Measurements from ENCODE around the gene SLCO4C1. TPM values are rescaled to one million over a fixed set of nuclear protein-coding genes. Genes with fewer than 3 reads are reported as not detected.

Gene SLCO4C1
- total RNA-seq, 4 donors from 2014 or later = 1.1 to 2.4 (median 1.4) TPM

DNA sequence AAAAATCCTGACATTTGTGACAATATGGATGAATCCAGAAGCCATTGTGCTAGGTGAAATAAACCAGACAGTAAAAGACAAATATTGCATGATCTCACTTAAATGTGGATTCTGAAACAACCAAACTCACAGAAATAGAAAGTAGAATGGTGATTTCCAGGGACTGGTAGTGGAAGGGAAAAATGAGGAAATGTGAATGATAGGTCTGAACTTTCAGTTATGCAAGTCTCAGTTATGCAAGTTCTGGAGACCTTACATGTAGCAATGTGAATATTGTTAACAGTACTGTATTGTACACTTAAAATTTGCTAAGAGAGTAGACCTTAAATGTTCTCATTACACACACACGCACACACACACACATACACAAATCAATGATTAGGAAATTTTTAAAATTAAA lies 84.9 kb downstream of the SLCO4C1 start:
- H3K9me3 ChIP-seq = no peaks in the 10 kb centered on the region
- no peaks in the 10 kb centered on the region for H3K27me3 ChIP-seq
- no peak for DNase-seq (ENCODE audit: low spot score in 2 of 2)
- H3K36me3 ChIP-seq = no peaks in the 10 kb centered on the region
- H3K4me3 ChIP-seq = no peak overlapping the region
- 85% methylated on average over 1 of the region's 1 CpG for WGBS
- H3K27ac ChIP-seq = no peak overlapping the region
- no peaks in the 10 kb centered on the region for H3K4me1 ChIP-seq
- TF ChIP-seq POLR2AphosphoS5 (IDR thresholded peaks at IDR 0.05) = no peak
- TF ChIP-seq POLR2A (IDR thresholded peaks at IDR 0.05) = no peak
- TF ChIP-seq, protein P1, sequence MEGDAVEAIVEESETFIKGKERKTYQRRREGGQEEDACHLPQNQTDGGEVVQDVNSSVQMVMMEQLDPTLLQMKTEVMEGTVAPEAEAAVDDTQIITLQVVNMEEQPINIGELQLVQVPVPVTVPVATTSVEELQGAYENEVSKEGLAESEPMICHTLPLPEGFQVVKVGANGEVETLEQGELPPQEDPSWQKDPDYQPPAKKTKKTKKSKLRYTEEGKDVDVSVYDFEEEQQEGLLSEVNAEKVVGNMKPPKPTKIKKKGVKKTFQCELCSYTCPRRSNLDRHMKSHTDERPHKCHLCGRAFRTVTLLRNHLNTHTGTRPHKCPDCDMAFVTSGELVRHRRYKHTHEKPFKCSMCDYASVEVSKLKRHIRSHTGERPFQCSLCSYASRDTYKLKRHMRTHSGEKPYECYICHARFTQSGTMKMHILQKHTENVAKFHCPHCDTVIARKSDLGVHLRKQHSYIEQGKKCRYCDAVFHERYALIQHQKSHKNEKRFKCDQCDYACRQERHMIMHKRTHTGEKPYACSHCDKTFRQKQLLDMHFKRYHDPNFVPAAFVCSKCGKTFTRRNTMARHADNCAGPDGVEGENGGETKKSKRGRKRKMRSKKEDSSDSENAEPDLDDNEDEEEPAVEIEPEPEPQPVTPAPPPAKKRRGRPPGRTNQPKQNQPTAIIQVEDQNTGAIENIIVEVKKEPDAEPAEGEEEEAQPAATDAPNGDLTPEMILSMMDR (IDR thresholded peaks at IDR 0.05) = no peak
- no peak for TF ChIP-seq EP300 (IDR thresholded peaks at IDR 0.05)

DNA sequence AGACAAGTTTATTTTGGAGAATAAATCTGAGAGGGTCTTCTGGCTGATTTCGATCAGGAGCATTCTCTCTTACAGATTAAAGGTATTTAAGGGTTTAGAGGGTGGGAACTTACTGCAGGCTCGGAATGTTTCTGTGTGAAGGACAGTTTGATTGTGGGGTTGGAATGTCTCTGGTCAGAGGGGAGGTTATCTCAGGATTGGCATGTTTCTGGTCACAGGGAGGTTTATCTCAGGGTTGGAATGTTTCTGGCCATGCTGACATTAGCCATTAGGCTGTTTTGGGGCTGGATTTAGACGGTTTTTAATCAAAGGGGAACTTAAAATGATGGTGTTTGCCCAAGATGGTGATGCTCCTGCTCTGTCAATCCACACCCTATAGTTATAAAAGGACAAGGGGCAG lies 95.2 kb downstream of the SLCO4C1 start:
- H3K4me1 ChIP-seq = no peaks in the 10 kb centered on the region
- no peak overlapping the region for H3K27ac ChIP-seq
- no peaks in the 10 kb centered on the region for H3K36me3 ChIP-seq
- H3K9me3 ChIP-seq = peaks cover 5% of the 10 kb centered on the region
- TF ChIP-seq EP300 (IDR thresholded peaks at IDR 0.05) (no peak), POLR2AphosphoS5 (IDR thresholded peaks at IDR 0.05) (no peak)
- TF ChIP-seq, protein P1 (IDR thresholded peaks at IDR 0.05) = no peak
- DNase-seq (ENCODE audit: low spot score in 2 of 2) = no peak
- H3K4me3 ChIP-seq = no peak overlapping the region
- WGBS = 65% methylated on average over 3 of the region's 3 CpGs
- no peaks in the 10 kb centered on the region for H3K27me3 ChIP-seq

DNA sequence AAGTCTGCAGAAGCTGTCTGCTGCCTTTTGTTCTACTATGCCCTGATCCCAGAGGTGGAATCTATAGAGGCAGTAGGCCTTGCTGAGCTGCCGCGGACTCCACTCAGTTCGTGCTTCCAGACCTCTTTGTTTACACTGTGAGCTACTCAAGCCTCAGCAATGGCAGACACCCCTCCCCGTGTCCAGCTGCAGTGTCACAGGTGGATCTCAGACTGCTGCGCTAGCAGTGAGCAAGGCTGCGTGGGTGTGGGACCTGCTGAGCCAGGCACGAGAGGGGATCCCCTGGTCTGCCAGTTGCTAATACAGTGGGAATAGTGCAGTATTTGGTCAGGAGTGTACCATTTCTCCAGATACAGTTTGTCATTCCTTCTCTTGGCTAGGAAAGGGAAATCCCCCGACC lies 99.6 kb downstream of the SLCO4C1 start:
- 90% methylated on average over 8 of the region's 8 CpGs for WGBS
- no peak for DNase-seq (ENCODE audit: low spot score in 2 of 2)
- H3K4me1 ChIP-seq = no peaks in the 10 kb centered on the region
- H3K4me3 ChIP-seq = no peak overlapping the region
- no peaks in the 10 kb centered on the region for H3K27me3 ChIP-seq
- no peak overlapping the region for H3K27ac ChIP-seq
- TF ChIP-seq, protein P1 (IDR thresholded peaks at IDR 0.05) = no peak
- TF ChIP-seq POLR2AphosphoS5 (IDR thresholded peaks at IDR 0.05) (no peak), POLR2A (IDR thresholded peaks at IDR 0.05) (no peak), EP300 (IDR thresholded peaks at IDR 0.05) (no peak)
- H3K9me3 ChIP-seq = no peaks in the 10 kb centered on the region
- H3K36me3 ChIP-seq = no peaks in the 10 kb centered on the region

Other genes with a start within 250 kb of the SLCO4C1 start
- gene SLCO6A1, start 202.7 kb upstream of the SLCO4C1 start, total RNA-seq = not detected

Measured in suprapubic skin (tissue), 4 donors.